Measurements from ENCODE around the gene JPH3. TPM values are rescaled to one million over a fixed set of nuclear protein-coding genes. Genes with fewer than 3 reads are reported as not detected.

Gene JPH3
- total RNA-seq, 1 donor from 2014 or later = 0.29 TPM

DNA sequence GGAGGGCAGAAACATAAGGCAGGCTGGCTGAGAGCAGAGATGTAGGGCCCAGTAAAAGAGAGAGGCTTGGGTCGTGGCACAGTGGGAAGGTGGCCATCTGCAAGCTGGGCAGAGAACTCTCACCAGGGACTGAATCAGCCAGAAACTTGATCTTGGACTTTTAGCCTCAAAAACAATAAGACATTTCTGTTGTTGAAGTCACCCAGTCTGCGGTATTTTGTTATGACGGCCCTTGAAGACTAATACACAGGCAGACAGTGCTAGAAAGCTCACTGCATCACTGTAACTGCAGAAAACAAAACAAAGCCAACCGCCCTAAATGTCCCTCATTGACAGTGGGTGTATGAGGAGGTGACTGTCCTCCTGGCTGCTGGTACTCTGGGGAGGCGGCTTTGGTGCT lies 3.9 kb upstream of the JPH3 start:
- ATAC-seq = no peak
- intact Hi-C loops (cut with DNase I) = no loop called here
- H3K27me3 ChIP-seq = peaks cover 44% of the 10 kb centered on the region
- DNase-seq = no peak
- H3K36me3 ChIP-seq = no peaks in the 10 kb centered on the region
- no peaks in the 10 kb centered on the region for H3K4me1 ChIP-seq
- TF ChIP-seq, protein P1, sequence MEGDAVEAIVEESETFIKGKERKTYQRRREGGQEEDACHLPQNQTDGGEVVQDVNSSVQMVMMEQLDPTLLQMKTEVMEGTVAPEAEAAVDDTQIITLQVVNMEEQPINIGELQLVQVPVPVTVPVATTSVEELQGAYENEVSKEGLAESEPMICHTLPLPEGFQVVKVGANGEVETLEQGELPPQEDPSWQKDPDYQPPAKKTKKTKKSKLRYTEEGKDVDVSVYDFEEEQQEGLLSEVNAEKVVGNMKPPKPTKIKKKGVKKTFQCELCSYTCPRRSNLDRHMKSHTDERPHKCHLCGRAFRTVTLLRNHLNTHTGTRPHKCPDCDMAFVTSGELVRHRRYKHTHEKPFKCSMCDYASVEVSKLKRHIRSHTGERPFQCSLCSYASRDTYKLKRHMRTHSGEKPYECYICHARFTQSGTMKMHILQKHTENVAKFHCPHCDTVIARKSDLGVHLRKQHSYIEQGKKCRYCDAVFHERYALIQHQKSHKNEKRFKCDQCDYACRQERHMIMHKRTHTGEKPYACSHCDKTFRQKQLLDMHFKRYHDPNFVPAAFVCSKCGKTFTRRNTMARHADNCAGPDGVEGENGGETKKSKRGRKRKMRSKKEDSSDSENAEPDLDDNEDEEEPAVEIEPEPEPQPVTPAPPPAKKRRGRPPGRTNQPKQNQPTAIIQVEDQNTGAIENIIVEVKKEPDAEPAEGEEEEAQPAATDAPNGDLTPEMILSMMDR (IDR thresholded peaks at IDR 0.05) = no peak
- no peak overlapping the region for H3K27ac ChIP-seq
- H3K4me3 ChIP-seq = no peak overlapping the region
- H3K9me3 ChIP-seq = no peaks in the 10 kb centered on the region

DNA sequence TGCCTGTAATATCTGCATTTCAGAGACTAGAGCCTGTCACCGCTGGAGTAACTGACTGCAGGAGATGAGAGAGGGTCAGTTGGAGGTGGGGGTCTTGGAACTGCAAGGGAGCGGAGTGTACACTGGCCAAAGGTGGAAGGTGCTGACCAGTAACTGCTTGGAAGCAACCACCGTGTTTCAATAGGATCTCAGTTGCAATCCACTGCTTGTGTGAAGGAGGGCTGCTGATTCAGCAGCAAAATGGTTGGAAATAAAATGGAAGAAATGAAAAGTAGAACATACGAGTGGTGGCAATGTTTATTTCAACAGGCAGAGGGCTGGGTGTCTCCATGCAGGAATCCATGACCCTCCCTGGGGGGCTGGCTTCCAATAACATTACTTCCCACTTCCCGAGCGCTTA lies 2.1 kb upstream of the JPH3 start:
- Histone ChIP-seq H3K4me1 (no peaks in the 10 kb centered on the region), H3K36me3 (no peaks in the 10 kb centered on the region), H3K9me3 (no peaks in the 10 kb centered on the region), H3K27ac (no peak overlapping the region), H3K4me3 (no peak overlapping the region), H3K27me3 (peaks cover 58% of the 10 kb centered on the region)
- ATAC-seq (no peak), DNase-seq (no peak)
- intact Hi-C loops (cut with DNase I) = no loop called here
- TF ChIP-seq, protein P1 (IDR thresholded peaks at IDR 0.05) = no peak

DNA sequence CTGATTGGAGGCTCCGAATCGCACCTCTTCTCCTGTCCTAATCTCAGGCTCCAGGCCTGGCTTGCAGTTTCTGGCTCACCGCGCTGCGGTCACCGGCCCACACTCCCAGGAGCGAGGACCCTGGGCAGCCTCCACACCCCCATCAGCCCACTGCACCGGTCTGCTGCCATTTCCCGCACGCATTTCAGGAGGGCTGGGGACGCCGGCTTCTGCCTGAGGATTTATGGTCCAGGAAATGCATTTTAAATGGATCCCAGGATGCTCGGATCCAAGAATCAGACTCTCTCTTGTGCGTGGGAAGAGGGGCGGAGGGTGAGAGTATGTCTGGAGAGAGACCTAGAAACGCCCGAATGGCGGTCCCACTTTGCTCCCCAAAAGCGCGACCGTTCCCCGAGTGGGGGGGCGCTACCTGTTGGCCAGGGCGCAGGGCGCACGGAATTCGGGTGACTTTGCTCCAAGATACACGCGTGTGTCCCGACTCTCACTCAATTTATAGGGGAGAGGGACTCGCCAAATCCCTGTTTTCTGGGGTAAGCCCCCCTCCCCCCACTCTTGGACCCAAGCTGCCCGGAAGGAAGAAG lies 817 bp upstream of the JPH3 start:
- DNase-seq (no peak), ATAC-seq (no peak)
- Histone ChIP-seq H3K27me3 (peaks cover 68% of the 10 kb centered on the region), H3K4me3 (no peak overlapping the region), H3K9me3 (no peaks in the 10 kb centered on the region), H3K27ac (no peak overlapping the region), H3K36me3 (no peaks in the 10 kb centered on the region), H3K4me1 (no peaks in the 10 kb centered on the region)
- intact Hi-C loops (cut with DNase I) = no loop called here
- TF ChIP-seq, protein P1 (IDR thresholded peaks at IDR 0.05) = no peak

DNA sequence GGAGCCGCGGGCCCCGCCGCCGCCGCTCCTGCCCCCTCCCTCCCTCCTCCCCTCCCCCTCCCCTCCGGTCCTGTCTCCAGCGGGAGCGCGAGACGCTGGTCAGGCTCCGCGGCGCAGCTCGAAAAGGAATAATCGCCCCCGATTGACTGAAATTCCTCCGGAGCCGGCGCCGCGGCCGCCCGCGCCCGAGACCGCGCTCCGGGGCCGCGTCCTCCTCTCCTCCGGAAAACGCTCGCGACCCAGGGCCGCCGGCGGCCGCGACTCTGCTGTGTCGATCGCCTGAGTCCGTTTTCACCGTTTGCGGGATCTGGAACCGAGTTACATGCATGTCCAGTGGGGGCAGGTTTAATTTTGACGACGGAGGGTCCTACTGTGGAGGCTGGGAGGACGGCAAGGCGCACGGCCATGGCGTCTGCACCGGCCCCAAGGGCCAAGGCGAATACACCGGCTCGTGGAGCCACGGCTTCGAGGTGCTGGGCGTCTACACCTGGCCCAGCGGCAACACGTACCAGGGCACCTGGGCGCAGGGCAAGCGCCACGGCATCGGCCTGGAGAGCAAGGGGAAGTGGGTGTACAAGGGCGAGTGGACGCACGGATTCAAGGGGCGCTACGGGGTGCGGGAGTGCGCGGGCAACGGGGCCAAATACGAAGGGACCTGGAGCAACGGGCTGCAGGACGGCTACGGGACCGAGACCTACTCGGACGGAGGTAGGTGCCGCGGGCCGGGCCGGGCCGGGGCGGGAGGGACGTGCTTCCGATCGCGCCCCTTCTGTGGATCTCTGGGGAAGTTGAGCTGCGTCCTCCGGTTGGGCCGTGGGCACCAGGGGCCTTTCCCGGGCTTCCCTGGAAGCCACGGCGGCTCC lies 744 bp downstream of the JPH3 start:
- H3K4me3 ChIP-seq = no peak overlapping the region
- H3K9me3 ChIP-seq = no peaks in the 10 kb centered on the region
- H3K27ac ChIP-seq = no peak overlapping the region
- ATAC-seq (no peak), DNase-seq (no peak)
- TF ChIP-seq, protein P1 (IDR thresholded peaks at IDR 0.05) = no peak
- intact Hi-C loops (cut with DNase I) = no loop called here
- no peaks in the 10 kb centered on the region for H3K4me1 ChIP-seq
- no peaks in the 10 kb centered on the region for H3K36me3 ChIP-seq
- peaks cover 71% of the 10 kb centered on the region for H3K27me3 ChIP-seq

DNA sequence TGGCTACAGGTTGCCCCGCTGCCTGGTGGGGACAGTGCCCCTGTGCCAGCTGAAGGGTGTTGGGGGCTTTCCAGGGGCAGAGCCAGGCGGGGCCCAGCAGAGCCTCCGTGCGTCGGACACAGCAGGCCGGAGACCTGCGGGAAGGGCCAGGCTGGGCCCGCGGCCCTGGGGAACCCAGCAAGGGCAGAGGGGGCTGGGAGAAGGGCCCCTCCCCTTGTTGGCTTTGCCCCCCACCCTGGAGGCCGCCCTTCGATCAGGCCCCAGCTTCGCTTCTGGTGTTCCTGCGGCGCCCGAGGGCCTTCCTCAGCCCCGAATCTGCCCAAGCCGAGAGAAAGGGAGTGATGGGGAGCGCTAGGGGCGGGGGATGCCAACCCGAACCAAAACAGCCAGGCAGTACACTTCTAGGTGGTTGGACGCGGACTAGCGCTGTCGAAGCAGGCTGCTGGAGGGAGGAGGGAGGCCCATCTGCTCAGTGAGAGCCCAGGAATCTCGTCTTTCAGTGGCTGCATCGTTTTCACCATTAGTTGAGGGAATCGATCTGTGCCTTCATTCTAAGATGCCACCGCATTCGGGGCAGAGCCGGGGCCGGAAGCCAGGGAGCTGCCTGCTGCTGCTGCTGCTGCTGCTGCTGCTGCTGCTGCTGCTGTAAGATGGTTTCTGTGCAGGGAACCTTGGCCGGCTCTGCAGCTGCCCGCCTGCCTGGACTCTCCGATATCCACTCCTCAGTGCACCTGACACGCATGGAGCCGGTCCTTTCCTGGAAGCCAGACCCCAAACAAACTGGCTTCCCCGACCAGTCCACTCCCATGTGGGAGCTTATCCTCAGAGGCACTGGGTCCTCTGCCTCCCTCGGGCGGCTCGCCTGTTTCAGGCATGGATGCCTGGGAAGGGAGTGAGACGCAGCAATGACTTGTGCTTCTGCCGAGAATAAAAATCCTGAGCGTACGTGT lies 1.7 kb downstream of the JPH3 start:
- peaks cover 66% of the 10 kb centered on the region for H3K27me3 ChIP-seq
- no peaks in the 10 kb centered on the region for H3K9me3 ChIP-seq
- TF ChIP-seq, protein P1 (IDR thresholded peaks at IDR 0.05) = no peak
- ATAC-seq (no peak), DNase-seq (no peak)
- intact Hi-C loops (cut with DNase I) = no loop called here
- H3K4me3 ChIP-seq = no peak overlapping the region
- H3K4me1 ChIP-seq = no peaks in the 10 kb centered on the region
- H3K36me3 ChIP-seq = no peaks in the 10 kb centered on the region
- no peak overlapping the region for H3K27ac ChIP-seq
